ENCODE data around the gene GNAI3.

Gene GNAI3

GRCh38 chr1:109613361-109614147, 65.1 kb downstream of the GNAI3 start:
- CTCF ChIA-PET, result interaction anchor here (0.9 to 4.1 kb wide), 10 partner anchors 8 to 81 kb away, joined by 3 to 32 read pairs (median 6); no protein-coding TSS in a partner anchor
- TF ChIP-seq CTCF (IDR thresholded peaks at IDR 0.05; ENCODE audit: control extremely low read depth, extremely low read depth, low read depth, missing control alignments), result no peak
- no peak for DNase-seq (ENCODE audit: extremely low spot score)
- POLR2A ChIA-PET, result interaction anchor here (1.7 kb wide), 1 partner anchor 65 kb away, joined by 4 read pairs; the partner anchor contains the start of gene GNAI3

GRCh38 chr1:109615879-109616278, 67.5 kb downstream of the GNAI3 start:
- no peak for TF ChIP-seq CTCF (IDR thresholded peaks at IDR 0.05; ENCODE audit: control extremely low read depth, extremely low read depth, low read depth, missing control alignments)
- peak; percentile 30 for DNase-seq (ENCODE audit: extremely low spot score)

GRCh38 chr1:109616391-109616790, 68.0 kb downstream of the GNAI3 start:
- ChIA-PET POLR2A (no interaction called here), CTCF (interaction anchor here (1.4 to 2.4 kb wide), 6 partner anchors 14 to 406 kb away, joined by 3 to 14 read pairs (median 8); partner anchors contain the start of gene AHCYL1)
- no peak for DNase-seq (ENCODE audit: extremely low spot score)
- no peak for TF ChIP-seq CTCF (IDR thresholded peaks at IDR 0.05; ENCODE audit: control extremely low read depth, extremely low read depth, low read depth, missing control alignments)

More at GRCh38 chr1:109615879-109616278, 67.5 kb downstream of the GNAI3 start:
- CTCF ChIA-PET, result interaction anchor here (1.8 to 2.4 kb wide), 5 partner anchors 14 to 407 kb away, joined by 3 to 14 read pairs (median 10); partner anchors contain the start of gene AHCYL1
- POLR2A ChIA-PET, result no interaction called here

GRCh38 chr1:109617291-109617801, 68.9 kb downstream of the GNAI3 start:
- ChIA-PET POLR2A (no interaction called here), CTCF (interaction anchor here (0.8 to 2.4 kb wide), 9 partner anchors 11 to 405 kb away, joined by 3 to 14 read pairs (median 4); partner anchors contain the start of gene AHCYL1)
- TF ChIP-seq CTCF (IDR thresholded peaks at IDR 0.05; ENCODE audit: control extremely low read depth, extremely low read depth, low read depth, missing control alignments), result peak; percentile 8
- peak; percentile 10 for DNase-seq (ENCODE audit: extremely low spot score)

GRCh38 chr1:109618661-109619575, 70.5 kb downstream of the GNAI3 start:
- ChIA-PET POLR2A (no interaction called here), CTCF (interaction anchor here (1.0 to 2.5 kb wide), 7 partner anchors 10 to 73 kb away, joined by 3 to 31 read pairs (median 3); partner anchors contain the start of gene GNAI3)
- DNase-seq (ENCODE audit: extremely low spot score), result peak; percentile 9
- TF ChIP-seq CTCF (IDR thresholded peaks at IDR 0.05; ENCODE audit: control extremely low read depth, extremely low read depth, low read depth, missing control alignments), result no peak
